ENCODE results near the gene TOM1L2. TPM values are rescaled to one million over a fixed set of nuclear protein-coding genes. Genes with fewer than 3 reads are reported as not detected.
A peak's percentile ranks its signal among the peaks of the same experiment; 100 is the strongest.

TOM1L2 gene
- total RNA-seq, 3 donors from 2014 or later (not counting 1 experiment from before 2014, with no cell fraction given) = 35.7 to 43.2 (median 35.7) TPM

DNA sequence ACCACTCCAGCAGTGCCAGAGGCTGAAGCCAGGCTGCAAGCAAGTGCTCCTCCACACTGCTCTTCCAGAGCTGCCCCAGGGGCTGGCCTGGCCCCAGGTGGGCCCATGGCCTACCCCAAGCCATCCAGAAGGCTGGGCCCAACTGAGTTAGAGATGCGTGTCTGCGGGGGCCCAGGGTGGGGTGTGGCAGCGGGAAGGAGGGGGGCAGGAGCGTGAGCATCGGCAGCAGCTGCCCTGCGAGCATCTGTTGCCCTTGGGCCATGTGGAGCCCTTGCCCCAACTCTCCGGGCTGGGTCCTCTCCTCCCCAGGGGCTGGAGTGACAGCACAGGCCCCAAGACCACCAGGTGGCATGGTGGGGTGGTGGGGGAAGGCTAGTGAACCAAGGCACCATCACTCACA is 128.1 kb downstream of the TOM1L2 start:
- Histone ChIP-seq H3K27me3 (ENCODE audit: control insufficient read depth, insufficient read depth, low read length) (no peaks in the 10 kb centered on the region), H3K4me1 (ENCODE audit: control insufficient read depth, insufficient read depth, low read length) (peaks cover 42% of the 10 kb centered on the region), H3K9me3 (ENCODE audit: control insufficient read depth, insufficient read depth, low read length) (no peaks in the 10 kb centered on the region), H3K36me3 (ENCODE audit: control insufficient read depth, insufficient read depth, low read length) (no peaks in the 10 kb centered on the region), H3K27ac (ENCODE audit: low read length) (no peak overlapping the region), H3K4me3 (ENCODE audit: low read length) (no peak overlapping the region)
- no peaks in the 10 kb centered on the region for H3K36me3 Mint-ChIP-seq
- TF ChIP-seq, protein P1, sequence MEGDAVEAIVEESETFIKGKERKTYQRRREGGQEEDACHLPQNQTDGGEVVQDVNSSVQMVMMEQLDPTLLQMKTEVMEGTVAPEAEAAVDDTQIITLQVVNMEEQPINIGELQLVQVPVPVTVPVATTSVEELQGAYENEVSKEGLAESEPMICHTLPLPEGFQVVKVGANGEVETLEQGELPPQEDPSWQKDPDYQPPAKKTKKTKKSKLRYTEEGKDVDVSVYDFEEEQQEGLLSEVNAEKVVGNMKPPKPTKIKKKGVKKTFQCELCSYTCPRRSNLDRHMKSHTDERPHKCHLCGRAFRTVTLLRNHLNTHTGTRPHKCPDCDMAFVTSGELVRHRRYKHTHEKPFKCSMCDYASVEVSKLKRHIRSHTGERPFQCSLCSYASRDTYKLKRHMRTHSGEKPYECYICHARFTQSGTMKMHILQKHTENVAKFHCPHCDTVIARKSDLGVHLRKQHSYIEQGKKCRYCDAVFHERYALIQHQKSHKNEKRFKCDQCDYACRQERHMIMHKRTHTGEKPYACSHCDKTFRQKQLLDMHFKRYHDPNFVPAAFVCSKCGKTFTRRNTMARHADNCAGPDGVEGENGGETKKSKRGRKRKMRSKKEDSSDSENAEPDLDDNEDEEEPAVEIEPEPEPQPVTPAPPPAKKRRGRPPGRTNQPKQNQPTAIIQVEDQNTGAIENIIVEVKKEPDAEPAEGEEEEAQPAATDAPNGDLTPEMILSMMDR (IDR thresholded peaks at IDR 0.05) = no peak
- no peak for ATAC-seq
- H3K27me3 Mint-ChIP-seq (ENCODE audit: low read depth in 2 of 2) = no peaks in the 10 kb centered on the region
- H3K9me3 Mint-ChIP-seq = no peaks in the 10 kb centered on the region
- no peak overlapping the region for H3K4me3 Mint-ChIP-seq
- no peak overlapping the region for H3K27ac Mint-ChIP-seq
- H3K4me1 Mint-ChIP-seq = peaks cover 21 to 29% of the 10 kb centered on the region in 2 donors
- intact Hi-C loops (cut with micrococcal nuclease) = no loop called here
- WGBS (ENCODE audit: insufficient coverage) = 96% methylated on average over 7 of the region's 7 CpGs
- DNase-seq = no peak

DNA sequence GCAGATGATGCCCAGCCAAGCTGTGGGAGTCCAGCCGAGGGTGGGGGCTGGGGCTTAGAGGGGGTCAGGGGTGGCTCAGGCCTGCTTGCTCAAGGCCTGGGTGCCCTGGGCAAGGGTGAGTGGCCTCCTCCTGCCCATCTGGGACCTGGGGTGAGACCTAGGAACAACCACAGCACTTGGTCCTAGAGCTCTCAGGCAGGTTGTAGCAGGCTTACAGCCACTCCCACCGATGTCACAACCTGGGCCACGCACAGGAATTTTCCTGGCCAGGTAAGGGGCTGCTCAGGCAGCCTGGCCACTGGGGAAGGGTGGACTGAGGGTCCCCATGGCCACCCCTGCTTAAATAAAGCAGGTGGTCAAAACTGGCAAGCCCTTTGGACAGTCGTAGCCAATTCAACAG is 129.1 kb downstream of the TOM1L2 start:
- peaks cover 11 to 19% of the 10 kb centered on the region in 2 donors for H3K4me1 Mint-ChIP-seq
- no peaks in the 10 kb centered on the region for H3K9me3 Mint-ChIP-seq
- H3K27me3 Mint-ChIP-seq (ENCODE audit: low read depth in 2 of 2) = no peaks in the 10 kb centered on the region
- H3K4me3 Mint-ChIP-seq = no peak overlapping the region
- Histone ChIP-seq H3K27ac (ENCODE audit: low read length) (no peak overlapping the region), H3K4me1 (ENCODE audit: control insufficient read depth, insufficient read depth, low read length) (peaks cover 42% of the 10 kb centered on the region), H3K27me3 (ENCODE audit: control insufficient read depth, insufficient read depth, low read length) (no peaks in the 10 kb centered on the region), H3K4me3 (ENCODE audit: low read length) (no peak overlapping the region), H3K9me3 (ENCODE audit: control insufficient read depth, insufficient read depth, low read length) (no peaks in the 10 kb centered on the region), H3K36me3 (ENCODE audit: control insufficient read depth, insufficient read depth, low read length) (no peaks in the 10 kb centered on the region)
- no peaks in the 10 kb centered on the region for H3K36me3 Mint-ChIP-seq
- WGBS (ENCODE audit: insufficient coverage) = 88% methylated on average over 3 of the region's 4 CpGs
- TF ChIP-seq, protein P1 (IDR thresholded peaks at IDR 0.05) = no peak
- ATAC-seq (no peak), DNase-seq (no peak)
- intact Hi-C loops (cut with micrococcal nuclease) = no loop called here
- peak overlapping the region in 1 of 2 donors; percentile 98 for H3K27ac Mint-ChIP-seq

DNA sequence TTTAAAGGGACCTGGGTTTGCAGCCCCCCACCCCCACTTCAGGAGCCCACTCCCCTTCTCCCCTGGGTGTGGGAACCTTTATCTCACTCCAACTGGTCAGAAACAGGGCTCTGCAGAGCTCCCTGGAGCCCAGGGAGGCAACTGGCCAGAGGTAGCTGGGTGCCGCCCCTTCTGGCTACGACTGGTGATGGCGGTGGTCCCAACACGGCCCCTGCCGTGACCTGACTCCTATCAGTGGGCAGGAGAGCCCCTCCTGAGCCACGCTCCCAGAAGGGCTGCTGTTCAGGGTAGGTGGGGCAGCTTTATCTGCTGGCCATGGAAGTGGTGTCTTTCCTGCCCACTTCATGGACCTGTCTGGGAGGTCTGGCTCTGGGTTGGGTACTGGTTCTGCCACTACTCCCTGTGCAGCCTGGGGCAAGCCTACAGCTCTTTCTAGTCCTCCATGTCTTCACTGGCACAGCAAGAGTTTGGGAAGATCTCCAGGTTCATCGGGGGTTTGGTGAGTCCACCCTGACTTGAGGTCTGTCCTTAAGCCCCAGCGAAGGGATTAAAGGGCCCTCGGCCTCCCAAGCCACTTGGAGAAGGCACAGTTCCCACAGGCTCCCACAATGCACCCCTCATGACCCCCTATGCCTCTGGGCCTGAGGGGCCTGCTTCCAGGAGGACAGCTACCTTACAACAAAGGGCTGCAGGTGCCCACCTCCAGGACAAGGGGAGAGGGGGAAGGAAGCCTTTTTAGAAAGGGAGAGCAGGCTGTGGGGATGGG is 129.9 kb downstream of the TOM1L2 start:
- Mint-ChIP-seq H3K36me3 (no peaks in the 10 kb centered on the region), H3K9me3 (no peaks in the 10 kb centered on the region), H3K4me3 (no peak overlapping the region), H3K27ac (peak overlapping the region in 1 of 2 donors; percentile 98), H3K27me3 (ENCODE audit: low read depth in 2 of 2) (no peaks in the 10 kb centered on the region), H3K4me1 (peaks cover 10 to 17% of the 10 kb centered on the region in 2 donors)
- Histone ChIP-seq H3K9me3 (ENCODE audit: control insufficient read depth, insufficient read depth, low read length) (no peaks in the 10 kb centered on the region), H3K27me3 (ENCODE audit: control insufficient read depth, insufficient read depth, low read length) (no peaks in the 10 kb centered on the region), H3K36me3 (ENCODE audit: control insufficient read depth, insufficient read depth, low read length) (no peaks in the 10 kb centered on the region), H3K4me1 (ENCODE audit: control insufficient read depth, insufficient read depth, low read length) (peaks cover 42% of the 10 kb centered on the region), H3K27ac (ENCODE audit: low read length) (no peak overlapping the region), H3K4me3 (ENCODE audit: low read length) (no peak overlapping the region)
- DNase-seq (no peak), ATAC-seq (no peak)
- intact Hi-C loops (cut with micrococcal nuclease) = no loop called here
- WGBS (ENCODE audit: insufficient coverage) = 92% methylated on average over 9 of the region's 9 CpGs
- TF ChIP-seq, protein P1 (IDR thresholded peaks at IDR 0.05) = no peak

Measured in natural killer cell (primary cell).